PFSK-1 (cell line): ENCODE results near the gene GNPTAB.

ENCODE experiments used
- FOXP2 ChIP-seq: optimal IDR thresholded peaks from 2 replicates; pipeline ENCODE3; 2011; ENCODE audit warnings: borderline replicate concordance, control low read depth, inconsistent platforms; ENCODE audit not compliant: insufficient read depth; ENCODE audit errors: extremely low read length, extremely low read depth
- POLR2AphosphoS5 ChIP-seq: IDR thresholded peaks from 2 replicates; pipeline ENCODE4 v1.6.1; 2012; ENCODE audit warnings: low read depth, mild to moderate bottlenecking, control low read depth, low read length, moderate library complexity
- SIN3A ChIP-seq: IDR thresholded peaks from 2 replicates; pipeline ENCODE4 v1.6.1; 2012; ENCODE audit warnings: mild to moderate bottlenecking, low read length, moderate library complexity, borderline replicate concordance; ENCODE audit not compliant: insufficient read depth
- TAF1 ChIP-seq: IDR thresholded peaks from 2 replicates; pipeline ENCODE4 v1.6.1; 2012; ENCODE audit warnings: low read length, control low read depth, borderline replicate concordance; ENCODE audit not compliant: insufficient read depth
- TF ChIP-seq, protein P1 (sequence below), 2 experiments: IDR thresholded peaks; 2 replicates each; pipeline versions ENCODE4 v1.6.1 to v1.8.0; 2011 to 2012; ENCODE audit warnings: low read depth in 2 of 2, low read length in 2 of 2, control low read depth in 1 of 2, inconsistent platforms in 1 of 2, mild to moderate bottlenecking in 1 of 2, moderate library complexity in 1 of 2; ENCODE audit not compliant: insufficient read depth in 1 of 2

Gene GNPTAB

DNA sequence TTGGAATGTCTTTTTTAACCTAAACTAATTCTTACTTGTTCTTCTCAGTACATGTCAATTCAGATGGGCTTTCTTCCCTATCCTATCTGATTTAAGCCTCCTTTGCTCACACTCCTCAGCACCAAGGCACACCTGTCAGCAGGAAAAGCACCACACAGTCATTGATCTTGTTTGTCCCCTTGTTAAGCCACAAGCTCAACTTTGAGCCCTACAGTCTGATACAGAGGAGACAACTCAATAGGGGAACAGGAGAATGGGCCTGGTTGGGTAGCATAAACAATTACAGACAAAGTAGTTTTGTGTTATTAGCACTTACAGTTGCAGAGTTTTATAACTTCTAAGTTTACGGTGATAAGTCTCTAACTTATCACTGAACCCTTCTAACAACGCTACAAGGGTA, 62.0 kb downstream of the GNPTAB start:
- TF ChIP-seq TAF1 = no peak
- TF ChIP-seq, protein P1, sequence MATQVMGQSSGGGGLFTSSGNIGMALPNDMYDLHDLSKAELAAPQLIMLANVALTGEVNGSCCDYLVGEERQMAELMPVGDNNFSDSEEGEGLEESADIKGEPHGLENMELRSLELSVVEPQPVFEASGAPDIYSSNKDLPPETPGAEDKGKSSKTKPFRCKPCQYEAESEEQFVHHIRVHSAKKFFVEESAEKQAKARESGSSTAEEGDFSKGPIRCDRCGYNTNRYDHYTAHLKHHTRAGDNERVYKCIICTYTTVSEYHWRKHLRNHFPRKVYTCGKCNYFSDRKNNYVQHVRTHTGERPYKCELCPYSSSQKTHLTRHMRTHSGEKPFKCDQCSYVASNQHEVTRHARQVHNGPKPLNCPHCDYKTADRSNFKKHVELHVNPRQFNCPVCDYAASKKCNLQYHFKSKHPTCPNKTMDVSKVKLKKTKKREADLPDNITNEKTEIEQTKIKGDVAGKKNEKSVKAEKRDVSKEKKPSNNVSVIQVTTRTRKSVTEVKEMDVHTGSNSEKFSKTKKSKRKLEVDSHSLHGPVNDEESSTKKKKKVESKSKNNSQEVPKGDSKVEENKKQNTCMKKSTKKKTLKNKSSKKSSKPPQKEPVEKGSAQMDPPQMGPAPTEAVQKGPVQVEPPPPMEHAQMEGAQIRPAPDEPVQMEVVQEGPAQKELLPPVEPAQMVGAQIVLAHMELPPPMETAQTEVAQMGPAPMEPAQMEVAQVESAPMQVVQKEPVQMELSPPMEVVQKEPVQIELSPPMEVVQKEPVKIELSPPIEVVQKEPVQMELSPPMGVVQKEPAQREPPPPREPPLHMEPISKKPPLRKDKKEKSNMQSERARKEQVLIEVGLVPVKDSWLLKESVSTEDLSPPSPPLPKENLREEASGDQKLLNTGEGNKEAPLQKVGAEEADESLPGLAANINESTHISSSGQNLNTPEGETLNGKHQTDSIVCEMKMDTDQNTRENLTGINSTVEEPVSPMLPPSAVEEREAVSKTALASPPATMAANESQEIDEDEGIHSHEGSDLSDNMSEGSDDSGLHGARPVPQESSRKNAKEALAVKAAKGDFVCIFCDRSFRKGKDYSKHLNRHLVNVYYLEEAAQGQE (IDR thresholded peaks at IDR 0.05; ENCODE audit: insufficient read depth in 1 of 2, low read depth in 2 of 2, low read length in 2 of 2) = no peak
- TF ChIP-seq SIN3A = no peak
- TF ChIP-seq POLR2AphosphoS5 = no peak
- no peak for TF ChIP-seq FOXP2

DNA sequence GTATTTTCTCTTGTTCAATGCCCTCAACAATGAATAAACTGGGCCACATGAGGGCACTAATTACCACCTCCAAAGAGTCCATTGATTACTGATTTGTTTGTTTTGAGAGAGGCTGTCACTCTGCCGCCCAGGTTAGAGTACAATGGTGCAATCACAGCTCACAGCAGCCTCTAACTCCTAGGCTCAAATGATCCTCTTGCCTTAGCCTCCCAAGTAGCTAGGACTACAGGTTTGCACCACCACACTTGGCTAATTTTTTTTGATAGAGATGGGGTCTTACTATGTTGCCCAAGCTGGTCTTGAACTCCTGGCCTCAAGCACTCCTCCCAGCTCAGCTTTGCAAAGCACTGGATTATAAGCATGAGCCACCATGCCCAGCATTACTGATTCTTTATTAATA, 63.2 kb downstream of the GNPTAB start:
- TF ChIP-seq FOXP2 (no peak), TAF1 (no peak), SIN3A (no peak), POLR2AphosphoS5 (no peak)
- TF ChIP-seq, protein P1 (IDR thresholded peaks at IDR 0.05; ENCODE audit: insufficient read depth in 1 of 2, low read depth in 2 of 2, low read length in 2 of 2) = no peak

DNA sequence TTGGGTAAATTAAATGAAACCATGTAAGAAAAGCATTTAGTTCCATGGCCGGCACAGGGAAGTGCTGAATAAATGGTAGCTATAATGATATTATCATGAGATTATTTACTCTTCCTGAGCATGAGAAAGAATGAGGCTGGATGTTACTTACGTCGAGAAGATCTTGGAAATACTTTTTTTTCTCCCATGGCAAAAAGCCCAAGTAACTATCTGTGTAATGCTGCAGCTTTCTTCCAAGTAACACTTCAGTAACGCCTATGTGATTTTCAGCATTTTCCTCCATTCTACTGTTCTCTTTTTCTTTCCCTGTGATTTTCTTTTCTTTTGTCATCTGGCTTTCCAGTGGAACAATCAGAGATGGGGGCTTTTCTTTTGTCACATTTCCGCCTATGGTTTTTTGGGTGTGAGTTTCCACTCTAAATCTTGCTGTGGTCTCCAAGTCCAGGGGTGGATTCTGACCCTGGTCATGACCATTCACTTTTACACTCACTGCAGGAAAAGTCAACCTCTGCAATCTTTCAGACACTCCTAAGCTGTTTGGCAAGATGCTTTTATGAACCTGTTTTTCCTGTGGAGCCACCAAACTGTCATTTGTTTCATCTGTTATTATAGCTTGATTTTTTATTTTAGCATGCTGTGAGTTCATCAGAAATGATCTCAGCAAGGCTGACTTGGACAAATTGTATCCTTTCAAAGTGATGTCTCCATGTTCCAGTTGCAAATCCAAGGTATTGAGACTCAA, 66.5 kb downstream of the GNPTAB start:
- TF ChIP-seq TAF1 = no peak
- TF ChIP-seq POLR2AphosphoS5 = no peak
- no peak for TF ChIP-seq SIN3A
- no peak for TF ChIP-seq FOXP2
- TF ChIP-seq, protein P1 (IDR thresholded peaks at IDR 0.05; ENCODE audit: insufficient read depth in 1 of 2, low read depth in 2 of 2, low read length in 2 of 2) = no peak

DNA sequence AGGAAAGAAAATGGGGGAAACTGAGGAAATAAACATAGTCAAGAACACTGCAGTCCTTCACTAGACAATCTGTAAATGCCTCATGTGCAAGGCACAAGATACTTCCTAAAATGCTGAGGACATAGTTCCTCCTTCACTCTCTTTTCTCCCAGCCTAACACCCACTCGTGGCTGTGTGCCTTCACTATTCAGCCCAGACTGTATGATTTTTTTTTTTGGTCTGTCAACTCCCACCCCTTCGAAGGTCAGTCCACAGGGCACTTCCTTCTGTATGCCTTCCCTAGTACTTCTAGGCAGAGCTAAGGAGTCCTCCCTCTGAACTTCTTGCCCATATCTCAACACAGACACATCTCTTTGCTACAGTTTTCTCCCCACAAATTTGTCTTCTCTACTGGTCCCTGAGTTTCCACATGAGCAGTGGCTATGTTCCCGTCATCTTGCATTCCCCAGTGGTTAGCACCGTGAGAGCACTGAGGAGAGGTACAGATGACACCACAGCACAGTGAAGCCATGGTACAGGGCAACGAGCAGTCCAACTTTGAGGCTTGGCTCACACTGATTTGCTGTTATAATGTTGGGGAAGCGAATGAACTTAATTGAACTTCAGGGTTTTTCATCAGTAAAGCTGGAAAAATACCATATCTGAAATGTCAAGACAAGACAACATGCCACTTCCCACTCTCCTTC, 67.4 kb downstream of the GNPTAB start:
- TF ChIP-seq, protein P1 (IDR thresholded peaks at IDR 0.05; ENCODE audit: insufficient read depth in 1 of 2, low read depth in 2 of 2, low read length in 2 of 2) = no peak
- no peak for TF ChIP-seq POLR2AphosphoS5
- no peak for TF ChIP-seq FOXP2
- TF ChIP-seq TAF1 = no peak
- TF ChIP-seq SIN3A = no peak

DNA sequence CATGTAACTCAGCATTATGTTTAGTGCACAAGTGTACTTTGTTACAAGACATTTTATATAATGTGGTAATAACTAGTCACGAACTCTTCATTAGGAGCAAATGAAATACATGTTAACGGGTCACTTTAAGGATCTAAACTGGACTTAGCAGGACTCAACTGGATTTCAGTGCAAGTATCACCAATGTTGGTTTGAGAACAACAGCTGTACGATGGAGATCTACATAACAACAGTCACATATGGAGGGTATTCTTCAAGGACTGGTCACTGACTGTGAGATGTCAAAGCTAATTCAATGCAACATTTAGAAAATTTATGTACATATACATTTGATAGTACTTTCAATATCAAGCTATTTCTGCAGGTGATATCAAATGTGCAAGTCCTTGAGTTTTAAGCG, 69.0 kb downstream of the GNPTAB start:
- TF ChIP-seq TAF1 = no peak
- TF ChIP-seq POLR2AphosphoS5 = no peak
- TF ChIP-seq, protein P1 (IDR thresholded peaks at IDR 0.05; ENCODE audit: insufficient read depth in 1 of 2, low read depth in 2 of 2, low read length in 2 of 2) = no peak
- no peak for TF ChIP-seq FOXP2
- no peak for TF ChIP-seq SIN3A
